Pancreas (tissue), 10 donors: ENCODE results near the gene UGGT2. TPM values are rescaled to one million over a fixed set of nuclear protein-coding genes. Genes with fewer than 3 reads are reported as not detected.

Experiments used
- ATAC-seq, 4 donors: fragments of 200-7000 bp; cut with Tn5 transposase; one replicate each; pipeline versions ENCODE4 v1.8.0 to v1.9.1; 2020; ENCODE audit warnings: mild to moderate bottlenecking in 4 of 4, moderate library complexity in 4 of 4
- DNase-seq, 6 donors: peaks; one replicate each; pipeline ENCODE4 v3.0.0-alpha.2; 2020
- FAIRE-seq: peaks from 2 replicates; lab custom pipeline; 2012; peaks lifted over from hg19 to GRCh38; lab: Jason Lieb, UNC
- H3K27ac ChIP-seq, 4 donors: fragments of 200-600 bp; sonication (generic); 1 replicate in 3 of 4; 2 replicates in 1 of 4; pipeline versions ENCODE4 v1.5.0 to v1.8.0; 2020
- H3K27me3 ChIP-seq, 4 donors: fragments of 200-600 bp; one replicate each; pipeline ENCODE4 v1.8.0; 2021
- H3K36me3 ChIP-seq, 3 donors: fragments of 200-600 bp; sonication (generic) in 1 of 3; one replicate each; pipeline versions ENCODE4 v1.5.0 to v1.8.0; 2020 to 2021
- H3K4me1 ChIP-seq, 3 donors: fragments of 200-600 bp; one replicate each; pipeline ENCODE4 v1.8.0; 2021
- H3K4me3 ChIP-seq, 4 donors: fragments of 200-600 bp; sonication (generic) in 2 of 4; one replicate each; pipeline versions ENCODE4 v1.5.0 to v1.8.0; 2020 to 2021
- H3K9me3 ChIP-seq, 4 donors: fragments of 200-600 bp; one replicate each; pipeline ENCODE4 v1.8.0; 2021
- WGBS, 2 donors: extraction: QIAGEN DNeasy Blood & Tissue Kit; methylation state at CpG; one replicate each; pipeline ENCODE4 v1.1.7; 2013; 5-methylcytosine and 5-hydroxymethylcytosine counted together
- intact Hi-C, 3 donors: fragments of 100-400 bp; cut with DNase I; formaldehyde crosslinking; loops; one replicate each; pipeline versions ENCODE4 v1.11.1 to v1.14.2; 2022
- polyA plus RNA-seq, 2 donors: library from polyadenylated mRNA; stranded (reverse); fragments of 200-250 nt; gene quantifications; one replicate each; pipeline ENCODE4 v1.2.3, GENCODE V29; 2013
- total RNA-seq, 6 donors: library from RNA; stranded (reverse); fragmentation: NEBNext Ultra II Directional in 4 of 6; extraction: Animal tissue kit (Norgen Biotek cat#: 25700) in 4 of 6; gene quantifications; one replicate each; pipeline versions ENCODE4 v1.2.1 to v1.2.4, GENCODE V29; 2021 to 2023
- TF ChIP-seq, protein P1 (sequence below), 4 donors: fragments of 200-600 bp; sonication (generic) in 3 of 4; IDR thresholded peaks; one replicate each; pipeline versions ENCODE4 v1.5.0 to v1.8.0; 2021; ENCODE audit warnings: antibody characterized with exemption in 4 of 4
- donor health status: healthy with polysubstance abuse.
- donor health status: DM: no; HTN: no; CAD: no; lungs with moderate emphysema.
- donor health status: DM: no; HTN: no; CAD: no.
- donor health status: control.
- donor health status: control.
- donor health status: Bipolar disorder and iron deficiency.
- donor health status: DM: yes; HTN: yes; CAD: no.
- donor health status: DM: no; HTN: no; CAD: no.
- donor health status: DM: no; HTN: no; CAD: no.
- donor health status: DM: yes; HTN: yes; CAD: no.

Gene UGGT2
- total and polyA plus RNA-seq, 8 donors = 7.2 to 17.9 (median 16.1) TPM

DNA sequence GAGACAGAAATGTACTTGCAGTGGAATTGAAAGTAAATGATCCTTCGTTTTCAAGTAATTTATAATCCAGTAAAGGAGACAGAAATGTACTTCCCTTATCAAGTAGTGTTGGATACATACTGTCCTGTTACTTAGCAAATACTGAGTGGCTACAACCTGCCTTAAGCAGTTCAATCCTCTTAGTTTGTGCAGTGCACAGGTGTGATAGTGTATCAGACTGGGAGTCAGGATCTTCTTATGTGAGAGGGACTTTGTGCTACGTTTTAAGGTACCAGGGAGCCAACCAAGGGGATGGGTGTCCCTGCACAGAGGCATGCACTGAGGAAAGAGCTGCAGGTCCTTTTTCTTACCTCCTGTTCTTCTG is 265.1 kb downstream of the UGGT2 start:
- peaks cover 0 to 24% (median 12%) of the 10 kb centered on the region in 3 donors for H3K4me1 ChIP-seq
- peak overlapping the region in 3 of 4 donors; percentile 40 to 66 (median 62) for H3K27ac ChIP-seq
- no peaks in the 10 kb centered on the region for H3K27me3 ChIP-seq
- ATAC-seq (peak; percentile 53 to 72 (median 54)), DNase-seq (no peak), FAIRE-seq (no peak)
- no peak overlapping the region for H3K4me3 ChIP-seq
- no peaks in the 10 kb centered on the region for H3K9me3 ChIP-seq
- intact Hi-C loops = no loop called here
- TF ChIP-seq, protein P1, sequence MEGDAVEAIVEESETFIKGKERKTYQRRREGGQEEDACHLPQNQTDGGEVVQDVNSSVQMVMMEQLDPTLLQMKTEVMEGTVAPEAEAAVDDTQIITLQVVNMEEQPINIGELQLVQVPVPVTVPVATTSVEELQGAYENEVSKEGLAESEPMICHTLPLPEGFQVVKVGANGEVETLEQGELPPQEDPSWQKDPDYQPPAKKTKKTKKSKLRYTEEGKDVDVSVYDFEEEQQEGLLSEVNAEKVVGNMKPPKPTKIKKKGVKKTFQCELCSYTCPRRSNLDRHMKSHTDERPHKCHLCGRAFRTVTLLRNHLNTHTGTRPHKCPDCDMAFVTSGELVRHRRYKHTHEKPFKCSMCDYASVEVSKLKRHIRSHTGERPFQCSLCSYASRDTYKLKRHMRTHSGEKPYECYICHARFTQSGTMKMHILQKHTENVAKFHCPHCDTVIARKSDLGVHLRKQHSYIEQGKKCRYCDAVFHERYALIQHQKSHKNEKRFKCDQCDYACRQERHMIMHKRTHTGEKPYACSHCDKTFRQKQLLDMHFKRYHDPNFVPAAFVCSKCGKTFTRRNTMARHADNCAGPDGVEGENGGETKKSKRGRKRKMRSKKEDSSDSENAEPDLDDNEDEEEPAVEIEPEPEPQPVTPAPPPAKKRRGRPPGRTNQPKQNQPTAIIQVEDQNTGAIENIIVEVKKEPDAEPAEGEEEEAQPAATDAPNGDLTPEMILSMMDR (IDR thresholded peaks at IDR 0.05) = no peak
- WGBS, 2 donors = 12 to 16% methylated on average over 2 of the region's 2 CpGs
- H3K36me3 ChIP-seq = peaks cover 0 to 22% (median 0%) of the 10 kb centered on the region in 3 donors

DNA sequence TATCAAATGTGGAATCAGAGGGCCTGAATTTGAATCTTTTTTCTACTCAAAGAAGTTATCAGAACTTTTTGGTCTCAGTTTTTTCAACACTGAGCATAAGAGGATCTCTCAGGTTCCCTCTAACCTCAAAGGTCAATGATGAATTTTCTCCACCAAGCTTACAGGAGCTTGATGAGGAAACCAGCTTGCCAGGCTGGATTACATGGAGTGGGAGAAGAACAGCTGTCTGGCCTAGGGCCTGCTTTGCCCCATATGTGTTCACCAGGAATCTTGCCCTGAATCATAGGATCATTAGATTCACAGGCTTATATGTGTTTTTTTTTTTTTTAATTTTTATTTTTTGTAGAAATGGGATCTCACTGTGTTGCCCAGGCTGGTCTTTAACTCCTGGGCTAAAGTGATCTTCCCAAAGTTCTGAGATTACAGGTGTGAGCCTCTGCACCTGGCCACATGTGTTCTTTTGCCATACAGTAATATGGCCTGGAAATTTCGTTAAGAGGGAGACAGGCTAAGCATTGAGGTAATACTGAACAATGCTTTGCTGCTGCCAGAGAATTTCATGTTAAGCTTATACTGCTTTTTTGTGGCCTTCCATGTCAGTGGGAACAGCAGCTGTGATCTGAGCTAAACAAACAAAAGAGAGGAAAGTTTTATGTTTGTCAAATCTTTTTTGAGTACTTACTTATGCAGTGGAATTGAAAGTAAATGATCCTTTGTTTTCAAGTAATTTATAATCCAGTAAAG is 265.7 kb downstream of the UGGT2 start:
- TF ChIP-seq, protein P1 (IDR thresholded peaks at IDR 0.05) = no peak
- no peak for FAIRE-seq
- peak in 2 of 6 donors; percentile 6 to 26 for DNase-seq
- Histone ChIP-seq H3K36me3 (peaks cover 0 to 19% (median 0%) of the 10 kb centered on the region in 3 donors), H3K4me1 (peaks cover 0 to 24% (median 12%) of the 10 kb centered on the region in 3 donors), H3K27me3 (no peaks in the 10 kb centered on the region), H3K4me3 (no peak overlapping the region), H3K9me3 (no peaks in the 10 kb centered on the region), H3K27ac (peak overlapping the region; percentile 35 to 66 (median 51))
- 11 to 14% methylated on average over 1 of the region's 1 CpG for WGBS, 2 donors
- ATAC-seq = peak; percentile 59 to 77 (median 70)
- intact Hi-C loops = no loop called here

DNA sequence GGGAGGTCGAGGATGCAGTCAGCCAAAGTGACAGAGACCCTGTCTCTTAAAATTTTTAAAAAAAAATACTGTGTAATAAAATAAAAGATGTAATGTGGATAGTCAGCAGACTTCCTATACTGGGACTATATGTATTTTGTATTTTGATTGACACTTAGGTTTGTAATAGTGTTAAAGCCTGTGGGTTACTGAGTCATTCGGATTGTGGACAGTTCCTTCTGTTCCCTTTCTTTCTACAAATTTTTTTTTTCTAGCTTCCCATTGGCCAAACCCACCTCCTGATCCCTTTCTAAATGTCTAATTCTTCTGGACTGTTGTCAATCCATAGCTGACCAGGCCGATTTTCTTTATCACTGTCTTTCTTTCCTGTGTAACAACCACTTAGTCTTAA is 268.3 kb downstream of the UGGT2 start:
- FAIRE-seq = no peak
- H3K36me3 ChIP-seq = peaks cover 0 to 5% (median 0%) of the 10 kb centered on the region in 3 donors

DNA sequence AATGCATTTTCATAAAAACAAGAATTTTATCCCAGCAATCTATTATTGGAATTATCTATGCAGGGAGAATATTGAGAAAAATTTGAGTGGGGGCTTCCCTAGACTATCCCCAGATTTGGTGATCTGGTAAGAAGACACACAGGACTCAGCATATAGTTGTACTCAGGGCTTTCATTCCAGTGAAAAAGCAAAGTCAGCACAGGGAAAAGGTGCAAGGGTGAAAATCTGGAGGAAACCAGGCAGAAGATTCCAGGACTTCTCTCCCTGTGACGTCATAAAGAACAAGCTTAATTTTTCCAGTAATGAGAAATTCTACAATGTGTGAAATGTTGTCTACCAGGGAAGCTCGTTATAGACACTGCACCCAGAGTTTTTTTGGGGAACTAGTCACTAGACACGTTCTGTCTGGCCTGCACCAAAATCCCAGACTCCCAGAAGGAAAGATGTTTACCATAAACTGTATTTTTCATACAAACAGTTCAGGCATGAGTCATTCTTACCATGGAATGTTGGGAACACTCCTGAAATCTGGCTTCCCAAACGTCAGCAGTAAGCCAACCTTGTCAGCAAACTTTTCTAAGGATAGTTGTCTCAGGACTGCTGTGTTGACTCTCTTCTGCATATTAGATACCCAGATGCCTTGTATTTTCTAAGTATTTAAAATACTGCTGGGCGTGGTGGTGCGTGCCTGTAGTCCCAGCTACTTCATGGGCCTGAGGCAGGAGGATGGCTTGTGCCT is 268.9 kb downstream of the UGGT2 start:
- Histone ChIP-seq H3K36me3 (peaks cover 0 to 5% (median 0%) of the 10 kb centered on the region in 3 donors), H3K27ac (peak overlapping the region in 2 of 4 donors; percentile 14 to 59), H3K27me3 (no peaks in the 10 kb centered on the region), H3K4me1 (peaks cover 0 to 24% (median 12%) of the 10 kb centered on the region in 3 donors), H3K9me3 (no peaks in the 10 kb centered on the region), H3K4me3 (no peak overlapping the region)
- DNase-seq (no peak), FAIRE-seq (no peak), ATAC-seq (peak in 3 of 4 donors; percentile 20 to 57 (median 51))
- WGBS, 2 donors = 71 to 78% methylated on average over 6 of the region's 6 CpGs
- intact Hi-C loops = no loop called here
- TF ChIP-seq, protein P1 (IDR thresholded peaks at IDR 0.05) = no peak

More for the DNA sequence above, 268.3 kb downstream of the UGGT2 start:
- intact Hi-C loops = no loop called here
- Histone ChIP-seq H3K27ac (peak overlapping the region in 2 of 4 donors; percentile 14 to 59), H3K4me1 (peaks cover 0 to 24% (median 12%) of the 10 kb centered on the region in 3 donors), H3K9me3 (no peaks in the 10 kb centered on the region), H3K27me3 (no peaks in the 10 kb centered on the region), H3K4me3 (no peak overlapping the region)
- 72 to 73% methylated on average over 3 of the region's 3 CpGs for WGBS, 2 donors
- no peak for ATAC-seq
- no peak for DNase-seq
- TF ChIP-seq, protein P1 (IDR thresholded peaks at IDR 0.05) = no peak
